GM19452 (cell line): ENCODE data around the gene INPP5E.
"Not testable (repeated sequence)": the region's sequence is repeated elsewhere in the genome, so short reads cannot be mapped to it uniquely, and the experiment has no call there.

ENCODE experiments used
- ATAC-seq: cut with Tn5 transposase; IDR thresholded peaks from one replicate; pipeline ENCODE4 v1.9.1; 2021; ENCODE audit not compliant: unreplicated experiment

The INPP5E gene

GRCh38 chr9:136429683-136430491, 9.8 kb downstream of the INPP5E start:
- ATAC-seq, result no peak

GRCh38 chr9:136429075-136429628, 10.5 kb downstream of the INPP5E start:
- ATAC-seq, result no peak

GRCh38 chr9:136426787-136427186, 12.9 kb downstream of the INPP5E start:
- ATAC-seq, result no peak

- not testable (repeated sequence) for ATAC-seq
Observed at GRCh38 chr9:136425367-136425766, 14.3 kb downstream of the INPP5E start.

GRCh38 chr9:136424750-136425362, 14.8 kb downstream of the INPP5E start:
- ATAC-seq, result no peak

GRCh38 chr9:136423432-136424146, 16.1 kb downstream of the INPP5E start:
- no peak for ATAC-seq

- ATAC-seq, result no peak
Observed at GRCh38 chr9:136422876-136423275, 16.8 kb downstream of the INPP5E start.

GRCh38 chr9:136421791-136422190, 17.9 kb downstream of the INPP5E start:
- ATAC-seq, result no peak

GRCh38 chr9:136419092-136419420, 20.6 kb downstream of the INPP5E start:
- ATAC-seq, result no peak

GRCh38 chr9:136418182-136419091, 21.2 kb downstream of the INPP5E start:
- ATAC-seq, result no peak

- ATAC-seq, result no peak
Observed at GRCh38 chr9:136416914-136417313, 22.7 kb downstream of the INPP5E start.

- ATAC-seq, result no peak
Observed at GRCh38 chr9:136416427-136416826, 23.2 kb downstream of the INPP5E start.

GRCh38 chr9:136412962-136413361, 26.7 kb downstream of the INPP5E start:
- no peak for ATAC-seq

- no peak for ATAC-seq
Observed at GRCh38 chr9:136411378-136411777, 28.3 kb downstream of the INPP5E start.

GRCh38 chr9:136410500-136411287, 29.0 kb downstream of the INPP5E start, which contains the start of the genes ENTR1 and PMPCA:
TSS of gene ENTR1 (minus strand) at chr9:136410614. CDS start at chr9:136410397, 217 bp downstream.
TSS of gene PMPCA (plus strand) at chr9:136410658. CDS start at chr9:136410669, 11 bp downstream.
- ATAC-seq, result peak; percentile 82

GRCh38 chr9:136409557-136410455, 29.8 kb downstream of the INPP5E start:
- ATAC-seq, result peak; percentile 17

GRCh38 chr9:136407911-136408310, 31.7 kb downstream of the INPP5E start:
- ATAC-seq, result no peak

GRCh38 chr9:136407061-136407460, 32.6 kb downstream of the INPP5E start:
- ATAC-seq, result not testable (repeated sequence)

- ATAC-seq, result not testable (repeated sequence)
Observed at GRCh38 chr9:136405904-136406303, 33.7 kb downstream of the INPP5E start.
